Activated naive CD4-positive, alpha-beta T cell treated with anti-CD3 and anti-CD28 coated beads for 36 hours (primary cell): Measurements from ENCODE around the gene KLHL29. TPM values are rescaled to one million over a fixed set of nuclear protein-coding genes. Genes with fewer than 3 reads are reported as not detected.

Experiments used
- CTCF ChIA-PET: fragments of 350-600 bp; sonication (Branson Sonifier 250); formaldehyde crosslinking; loops from one replicate; lab custom pipeline; 2021; ENCODE audit warnings: antibody characterized with exemption; lab: Charles Lee
- DNase-seq: peaks from one replicate; pipeline ENCODE4 v3.0.0-alpha.2; 2020
- H3K27ac Mint-ChIP-seq: one replicate; pipeline ENCODE4 v1.8.0; 2021; ENCODE audit warnings: mild to moderate bottlenecking, mixed read lengths
- H3K27me3 Mint-ChIP-seq: one replicate; pipeline ENCODE4 v1.8.0; 2021; ENCODE audit warnings: low read depth, mixed read lengths
- H3K36me3 Mint-ChIP-seq: one replicate; pipeline ENCODE4 v1.8.0; 2021; ENCODE audit warnings: low read depth, mixed read lengths
- H3K4me1 Mint-ChIP-seq: one replicate; pipeline ENCODE4 v1.8.0; 2021; ENCODE audit warnings: low read depth, mixed read lengths
- H3K4me3 Mint-ChIP-seq: one replicate; pipeline ENCODE4 v1.8.0; 2021; ENCODE audit warnings: mild to moderate bottlenecking, moderate library complexity, mixed read lengths
- H3K9me3 Mint-ChIP-seq: one replicate; pipeline ENCODE4 v1.8.0; 2021; ENCODE audit warnings: mixed read lengths
- intact Hi-C: fragments of 100-400 bp; cut with micrococcal nuclease; formaldehyde crosslinking; loops from one replicate; pipeline ENCODE4 v1.15.1; 2023
- total RNA-seq, 2 experiments: library from RNA; stranded (reverse); gene quantifications; one replicate each; pipeline ENCODE4 v1.2.3, GENCODE V29; 2021

KLHL29 gene
- total RNA-seq, 2 experiments from 2014 or later: 2.4 to 2.9 TPM

- intact Hi-C loops: no loop called here
- CTCF ChIA-PET: no interaction called here
- Mint-ChIP-seq H3K4me3 (no peak overlapping the region), H3K27me3 (no peaks in the 10 kb centered on the region), H3K9me3 (no peaks in the 10 kb centered on the region), H3K27ac (no peak overlapping the region), H3K4me1 (peaks cover 2% of the 10 kb centered on the region), H3K36me3 (peaks cover 3% of the 10 kb centered on the region)
- DNase-seq: no peak
Measured at GRCh38 chr2:23681356-23682140, 296.6 kb downstream of the KLHL29 start.

GRCh38 chr2:23682481-23682880 lies 297.5 kb downstream of the KLHL29 start:
- Mint-ChIP-seq H3K27ac (no peak overlapping the region), H3K9me3 (no peaks in the 10 kb centered on the region), H3K4me1 (peaks cover 2% of the 10 kb centered on the region), H3K4me3 (no peak overlapping the region), H3K36me3 (peaks cover 3% of the 10 kb centered on the region), H3K27me3 (no peaks in the 10 kb centered on the region)
- CTCF ChIA-PET: no interaction called here
- DNase-seq: no peak
- intact Hi-C loops: no loop called here

GRCh38 chr2:23683001-23683400 lies 298.0 kb downstream of the KLHL29 start:
- Mint-ChIP-seq H3K27me3 (no peaks in the 10 kb centered on the region), H3K9me3 (no peaks in the 10 kb centered on the region), H3K4me3 (no peak overlapping the region), H3K36me3 (peaks cover 3% of the 10 kb centered on the region), H3K4me1 (peaks cover 2% of the 10 kb centered on the region), H3K27ac (no peak overlapping the region)
- intact Hi-C loops: no loop called here
- CTCF ChIA-PET: no interaction called here
- no peak for DNase-seq

- intact Hi-C loops: no loop called here
Measured at GRCh38 chr2:23684395-23685176, 299.6 kb downstream of the KLHL29 start.

GRCh38 chr2:23685181-23685580 lies 300.2 kb downstream of the KLHL29 start:
- DNase-seq: no peak
- no peaks in the 10 kb centered on the region for H3K27me3 Mint-ChIP-seq
- no peak overlapping the region for H3K27ac Mint-ChIP-seq
- H3K36me3 Mint-ChIP-seq: no peaks in the 10 kb centered on the region
- H3K9me3 Mint-ChIP-seq: no peaks in the 10 kb centered on the region
- H3K4me1 Mint-ChIP-seq: peaks cover 2% of the 10 kb centered on the region
- intact Hi-C loops: no loop called here
- no peak overlapping the region for H3K4me3 Mint-ChIP-seq
- CTCF ChIA-PET: no interaction called here

More at GRCh38 chr2:23684395-23685176, 299.6 kb downstream of the KLHL29 start:
- no peaks in the 10 kb centered on the region for H3K9me3 Mint-ChIP-seq
- peaks cover 2% of the 10 kb centered on the region for H3K4me1 Mint-ChIP-seq
- no peak overlapping the region for H3K4me3 Mint-ChIP-seq
- no peak overlapping the region for H3K27ac Mint-ChIP-seq
- no peaks in the 10 kb centered on the region for H3K36me3 Mint-ChIP-seq
- CTCF ChIA-PET: interaction anchor here (0.6 kb wide), 1 partner anchor 489 kb away, joined by 4 read pairs; no protein-coding TSS in a partner anchor
- H3K27me3 Mint-ChIP-seq: no peaks in the 10 kb centered on the region
- DNase-seq: no peak

GRCh38 chr2:23685706-23686105 lies 300.7 kb downstream of the KLHL29 start:
- no peak overlapping the region for H3K4me3 Mint-ChIP-seq
- CTCF ChIA-PET: no interaction called here
- H3K27me3 Mint-ChIP-seq: no peaks in the 10 kb centered on the region
- H3K27ac Mint-ChIP-seq: no peak overlapping the region
- intact Hi-C loops: no loop called here
- no peak for DNase-seq
- H3K4me1 Mint-ChIP-seq: peaks cover 2% of the 10 kb centered on the region
- no peaks in the 10 kb centered on the region for H3K9me3 Mint-ChIP-seq
- H3K36me3 Mint-ChIP-seq: no peaks in the 10 kb centered on the region

- Mint-ChIP-seq H3K9me3 (no peaks in the 10 kb centered on the region), H3K27ac (no peak overlapping the region), H3K4me1 (peaks cover 2% of the 10 kb centered on the region), H3K4me3 (no peak overlapping the region), H3K27me3 (no peaks in the 10 kb centered on the region), H3K36me3 (no peaks in the 10 kb centered on the region)
- no peak for DNase-seq
- CTCF ChIA-PET: interaction anchor here (0.6 kb wide), 1 partner anchor 942 kb away, joined by 5 read pairs; no protein-coding TSS in a partner anchor
- intact Hi-C loops: no loop called here
Measured at GRCh38 chr2:23686405-23687029, 301.5 kb downstream of the KLHL29 start.

GRCh38 chr2:23687214-23687613 lies 302.2 kb downstream of the KLHL29 start:
- CTCF ChIA-PET: interaction anchor here (0.6 kb wide), 1 partner anchor 941 kb away, joined by 5 read pairs; no protein-coding TSS in a partner anchor
- Mint-ChIP-seq H3K27me3 (no peaks in the 10 kb centered on the region), H3K27ac (no peak overlapping the region)

GRCh38 chr2:23687713-23688112 lies 302.7 kb downstream of the KLHL29 start:
- Mint-ChIP-seq H3K4me3 (no peak overlapping the region), H3K4me1 (peaks cover 2% of the 10 kb centered on the region), H3K27me3 (no peaks in the 10 kb centered on the region), H3K36me3 (no peaks in the 10 kb centered on the region), H3K9me3 (no peaks in the 10 kb centered on the region), H3K27ac (no peak overlapping the region)
- intact Hi-C loops: no loop called here
- CTCF ChIA-PET: no interaction called here
- no peak for DNase-seq

More at GRCh38 chr2:23687214-23687613, 302.2 kb downstream of the KLHL29 start:
- H3K4me3 Mint-ChIP-seq: no peak overlapping the region
- H3K36me3 Mint-ChIP-seq: no peaks in the 10 kb centered on the region
- intact Hi-C loops: no loop called here
- H3K4me1 Mint-ChIP-seq: peaks cover 2% of the 10 kb centered on the region
- DNase-seq: no peak
- H3K9me3 Mint-ChIP-seq: no peaks in the 10 kb centered on the region

GRCh38 chr2:23688486-23689130 lies 303.6 kb downstream of the KLHL29 start:
- H3K36me3 Mint-ChIP-seq: no peaks in the 10 kb centered on the region
- H3K27ac Mint-ChIP-seq: no peak overlapping the region
- DNase-seq: no peak
- H3K4me3 Mint-ChIP-seq: no peak overlapping the region
- intact Hi-C loops: no loop called here
- no peaks in the 10 kb centered on the region for H3K27me3 Mint-ChIP-seq
- H3K9me3 Mint-ChIP-seq: no peaks in the 10 kb centered on the region
- CTCF ChIA-PET: no interaction called here
- peaks cover 2% of the 10 kb centered on the region for H3K4me1 Mint-ChIP-seq

GRCh38 chr2:23689131-23689700 lies 304.2 kb downstream of the KLHL29 start:
- no peaks in the 10 kb centered on the region for H3K36me3 Mint-ChIP-seq
- no peak for DNase-seq
- intact Hi-C loops: no loop called here
- CTCF ChIA-PET: no interaction called here
- peaks cover 2% of the 10 kb centered on the region for H3K4me1 Mint-ChIP-seq
- H3K27me3 Mint-ChIP-seq: no peaks in the 10 kb centered on the region
- no peaks in the 10 kb centered on the region for H3K9me3 Mint-ChIP-seq
- no peak overlapping the region for H3K27ac Mint-ChIP-seq
- H3K4me3 Mint-ChIP-seq: no peak overlapping the region

- no peak overlapping the region for H3K27ac Mint-ChIP-seq
- CTCF ChIA-PET: no interaction called here
- H3K9me3 Mint-ChIP-seq: no peaks in the 10 kb centered on the region
- no peaks in the 10 kb centered on the region for H3K36me3 Mint-ChIP-seq
- intact Hi-C loops: no loop called here
- H3K4me3 Mint-ChIP-seq: no peak overlapping the region
- no peak for DNase-seq
- no peaks in the 10 kb centered on the region for H3K27me3 Mint-ChIP-seq
- no peaks in the 10 kb centered on the region for H3K4me1 Mint-ChIP-seq
Measured at GRCh38 chr2:23689891-23690290, 304.9 kb downstream of the KLHL29 start.
